HG03521 (cell line): Measurements from ENCODE around the gene YJEFN3.

Experiments
- ATAC-seq: cut with Tn5 transposase; IDR thresholded peaks from one replicate; pipeline ENCODE4 v1.9.1; 2021; ENCODE audit warnings: mild to moderate bottlenecking, moderate library complexity; ENCODE audit not compliant: unreplicated experiment

Gene YJEFN3

GRCh38 chr19:19549804-19550464, 21.2 kb downstream of the YJEFN3 start:
- no peak for ATAC-seq

- no peak for ATAC-seq
Observed at GRCh38 chr19:19550485-19550929, 21.8 kb downstream of the YJEFN3 start.

- ATAC-seq, result no peak
Observed at GRCh38 chr19:19550972-19551852, 22.5 kb downstream of the YJEFN3 start.

GRCh38 chr19:19551853-19552192, 23.1 kb downstream of the YJEFN3 start:
- ATAC-seq, result no peak

GRCh38 chr19:19552798-19553197, 24.1 kb downstream of the YJEFN3 start:
- ATAC-seq, result no peak

- ATAC-seq, result no peak
Observed at GRCh38 chr19:19553670-19554069, 25.0 kb downstream of the YJEFN3 start.

GRCh38 chr19:19554074-19555023, 25.6 kb downstream of the YJEFN3 start:
- no peak for ATAC-seq

GRCh38 chr19:19558055-19558454, 29.3 kb downstream of the YJEFN3 start:
- ATAC-seq, result no peak

GRCh38 chr19:19558636-19559035, 29.9 kb downstream of the YJEFN3 start:
- no peak for ATAC-seq

GRCh38 chr19:19559931-19560330, 31.2 kb downstream of the YJEFN3 start:
- no peak for ATAC-seq

GRCh38 chr19:19561946-19562664, 33.4 kb downstream of the YJEFN3 start:
- no peak for ATAC-seq

GRCh38 chr19:19562665-19563347, 34.1 kb downstream of the YJEFN3 start:
- ATAC-seq, result no peak

- ATAC-seq, result no peak
Observed at GRCh38 chr19:19563348-19563848, 34.7 kb downstream of the YJEFN3 start.

- no peak for ATAC-seq
Observed at GRCh38 chr19:19566306-19566705, 37.6 kb downstream of the YJEFN3 start.

GRCh38 chr19:19567391-19567790, 38.7 kb downstream of the YJEFN3 start:
- no peak for ATAC-seq

- ATAC-seq, result no peak
Observed at GRCh38 chr19:19568802-19569756, 40.4 kb downstream of the YJEFN3 start.

GRCh38 chr19:19570571-19570970, 41.9 kb downstream of the YJEFN3 start:
- ATAC-seq, result no peak

GRCh38 chr19:19571071-19571786, 42.5 kb downstream of the YJEFN3 start:
- ATAC-seq, result no peak
